Lower leg skin (tissue), 4 donors: Measurements from ENCODE around the gene DDRGK1. TPM values are rescaled to one million over a fixed set of nuclear protein-coding genes. Genes with fewer than 3 reads are reported as not detected.

Experiments
- DNase-seq, 2 donors: peaks; one replicate each; pipeline ENCODE4 v3.0.0-alpha.2; 2019; ENCODE audit warnings: low spot score in 2 of 2
- H3K4me3 ChIP-seq: fragments of 200-600 bp; sonication (generic); 2 replicates; pipeline ENCODE4 v1.5.1; 2017; ENCODE audit warnings: mild to moderate bottlenecking, low read depth; ENCODE audit not compliant: poor library complexity, severe bottlenecking
- POLR2A ChIP-seq, 2 donors: fragments of 450-650 bp; IDR thresholded peaks; one replicate each; pipeline ENCODE4 v1.6.1; 2016 to 2017; ENCODE audit warnings: antibody characterized with exemption in 2 of 2, mild to moderate bottlenecking in 1 of 2, moderate library complexity in 1 of 2
- WGBS, 2 donors: methylation state at CpG; one replicate each; pipeline ENCODE4 v1.1.5; 2018; 5-methylcytosine and 5-hydroxymethylcytosine counted together
- intact Hi-C: fragments of 100-400 bp; cut with DNase I; formaldehyde crosslinking; loops from one replicate; pipeline ENCODE4 v1.15.0; 2023; ENCODE audit warnings: low total_unique reads
- total RNA-seq, 4 donors: library from RNA; depleted of rRNA; stranded (reverse); fragments of >200 nt; gene quantifications; one replicate each; pipeline ENCODE4 v1.1.0, GENCODE V29; 2016
- TF ChIP-seq, protein P1 (sequence below), 3 donors: fragments of 450-650 bp; IDR thresholded peaks; one replicate each; pipeline ENCODE4 v1.5.1; 2016; ENCODE audit warnings: antibody characterized with exemption in 3 of 3, mild to moderate bottlenecking in 3 of 3, moderate library complexity in 2 of 3

DDRGK1 gene
- total RNA-seq, 4 donors from 2014 or later = 53.6 to 109 (median 89.0) TPM

DNA sequence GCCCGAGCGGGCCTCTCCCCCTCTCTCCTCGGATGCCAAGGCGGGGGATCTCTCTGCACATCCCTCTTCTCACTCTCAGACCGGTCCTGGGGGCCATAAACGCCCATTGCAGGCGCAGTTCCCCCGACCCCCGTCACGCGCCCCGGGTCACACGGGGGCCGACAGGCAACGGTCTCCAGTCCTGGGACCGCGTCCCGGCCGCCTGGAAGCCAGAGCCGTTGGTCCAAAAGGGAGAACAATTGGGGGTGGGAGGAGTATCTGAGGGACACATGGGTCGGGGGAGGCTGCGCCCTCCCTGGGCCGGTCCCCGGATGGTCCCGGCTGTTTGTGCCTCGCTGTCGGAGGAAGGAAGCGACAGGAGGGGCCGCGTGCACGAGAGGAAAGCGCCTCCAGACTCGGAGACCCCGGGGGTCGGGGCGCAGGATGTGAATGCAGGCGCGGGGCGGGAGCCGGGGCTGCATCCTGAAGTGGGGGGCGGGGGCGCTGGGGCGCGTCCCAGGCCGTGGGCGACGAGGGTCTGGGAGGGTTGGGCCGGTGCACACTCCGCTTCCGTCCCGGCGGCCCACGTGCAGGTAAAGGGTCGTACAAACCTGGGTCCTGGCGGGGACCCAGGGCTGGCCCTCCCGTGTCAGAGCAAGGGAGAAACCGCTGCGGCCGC, 33.6 kb upstream of the DDRGK1 start:
- WGBS, 2 donors = 6% methylated on average over 42 to 43 of the region's 59 CpGs

DNA sequence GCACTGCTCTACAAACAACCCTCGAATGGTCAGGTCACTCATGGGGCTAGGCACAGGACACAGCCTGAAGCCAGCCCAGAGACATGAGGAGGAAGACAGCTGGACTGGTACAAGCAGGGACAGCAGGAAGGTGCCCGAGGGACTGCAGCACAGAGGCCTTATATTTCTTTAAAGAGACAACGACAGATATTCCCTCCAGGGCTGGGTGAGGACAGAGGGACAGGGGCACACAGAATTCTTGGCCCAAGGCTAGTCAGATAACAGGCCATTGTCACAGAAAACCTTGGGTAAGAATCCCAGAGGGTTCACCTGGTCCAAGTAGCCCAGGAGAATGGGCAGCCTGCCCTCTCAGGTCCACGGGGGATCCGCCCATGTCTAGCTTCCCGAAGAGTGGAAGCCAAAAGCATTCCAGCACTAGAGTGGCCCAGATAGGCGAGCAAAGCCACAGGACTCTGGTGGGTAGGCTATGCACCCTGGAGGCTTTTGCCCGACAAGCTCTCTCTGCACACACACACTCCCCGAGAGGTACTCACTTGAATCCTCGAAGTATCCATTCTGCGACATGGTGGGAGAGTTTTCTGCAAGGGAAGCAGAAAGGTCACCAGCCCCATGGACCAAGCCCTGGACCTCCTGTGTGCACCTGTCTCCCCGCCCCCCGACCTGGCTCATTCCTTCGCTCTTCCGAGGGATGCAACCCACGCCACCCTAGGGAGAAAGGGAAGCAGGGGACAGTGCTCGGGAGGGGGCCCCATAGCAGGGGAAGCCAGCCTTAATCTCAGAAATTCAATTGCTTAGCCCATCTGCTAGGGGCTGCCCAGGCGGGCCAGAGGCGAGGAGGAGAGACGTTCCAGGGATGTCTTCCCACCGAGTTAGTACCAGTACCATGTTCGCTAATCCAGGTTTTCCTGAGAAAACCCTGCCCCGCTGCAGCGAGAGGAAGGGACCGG, 32.8 kb upstream of the DDRGK1 start:
- 60 to 64% methylated on average over 24 of the region's 25 CpGs for WGBS, 2 donors
- no peak overlapping the region for H3K4me3 ChIP-seq
- TF ChIP-seq, protein P1, sequence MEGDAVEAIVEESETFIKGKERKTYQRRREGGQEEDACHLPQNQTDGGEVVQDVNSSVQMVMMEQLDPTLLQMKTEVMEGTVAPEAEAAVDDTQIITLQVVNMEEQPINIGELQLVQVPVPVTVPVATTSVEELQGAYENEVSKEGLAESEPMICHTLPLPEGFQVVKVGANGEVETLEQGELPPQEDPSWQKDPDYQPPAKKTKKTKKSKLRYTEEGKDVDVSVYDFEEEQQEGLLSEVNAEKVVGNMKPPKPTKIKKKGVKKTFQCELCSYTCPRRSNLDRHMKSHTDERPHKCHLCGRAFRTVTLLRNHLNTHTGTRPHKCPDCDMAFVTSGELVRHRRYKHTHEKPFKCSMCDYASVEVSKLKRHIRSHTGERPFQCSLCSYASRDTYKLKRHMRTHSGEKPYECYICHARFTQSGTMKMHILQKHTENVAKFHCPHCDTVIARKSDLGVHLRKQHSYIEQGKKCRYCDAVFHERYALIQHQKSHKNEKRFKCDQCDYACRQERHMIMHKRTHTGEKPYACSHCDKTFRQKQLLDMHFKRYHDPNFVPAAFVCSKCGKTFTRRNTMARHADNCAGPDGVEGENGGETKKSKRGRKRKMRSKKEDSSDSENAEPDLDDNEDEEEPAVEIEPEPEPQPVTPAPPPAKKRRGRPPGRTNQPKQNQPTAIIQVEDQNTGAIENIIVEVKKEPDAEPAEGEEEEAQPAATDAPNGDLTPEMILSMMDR (IDR thresholded peaks at IDR 0.05) = no peak
- no peak for TF ChIP-seq POLR2A (IDR thresholded peaks at IDR 0.05)
- no peak for DNase-seq
- intact Hi-C loops = no loop called here

More for the DNA sequence above, 33.6 kb upstream of the DDRGK1 start:
- peak overlapping the region; percentile 41 for H3K4me3 ChIP-seq
- intact Hi-C loops = no loop called here
- TF ChIP-seq POLR2A (IDR thresholded peaks at IDR 0.05) = no peak
- TF ChIP-seq, protein P1 (IDR thresholded peaks at IDR 0.05) = no peak
- no peak for DNase-seq

GRCh38 chr20:3235666-3236324, 31.3 kb upstream of the DDRGK1 start:
- TF ChIP-seq, protein P1 (IDR thresholded peaks at IDR 0.05) = no peak
- TF ChIP-seq POLR2A (IDR thresholded peaks at IDR 0.05) = no peak
- no peak overlapping the region for H3K4me3 ChIP-seq
- DNase-seq = no peak
- 56 to 59% methylated on average over 4 of the region's 4 CpGs for WGBS, 2 donors
- intact Hi-C loops = no loop called here

- TF ChIP-seq, protein P1 (IDR thresholded peaks at IDR 0.05) = no peak
- no peak for TF ChIP-seq POLR2A (IDR thresholded peaks at IDR 0.05)
- no peak for DNase-seq
- no peak overlapping the region for H3K4me3 ChIP-seq
- intact Hi-C loops = no loop called here
- 89 to 92% methylated on average over 20 to 21 of the region's 25 CpGs for WGBS, 2 donors
Observed at GRCh38 chr20:3233991-3234498, 29.6 kb upstream of the DDRGK1 start.

DNA sequence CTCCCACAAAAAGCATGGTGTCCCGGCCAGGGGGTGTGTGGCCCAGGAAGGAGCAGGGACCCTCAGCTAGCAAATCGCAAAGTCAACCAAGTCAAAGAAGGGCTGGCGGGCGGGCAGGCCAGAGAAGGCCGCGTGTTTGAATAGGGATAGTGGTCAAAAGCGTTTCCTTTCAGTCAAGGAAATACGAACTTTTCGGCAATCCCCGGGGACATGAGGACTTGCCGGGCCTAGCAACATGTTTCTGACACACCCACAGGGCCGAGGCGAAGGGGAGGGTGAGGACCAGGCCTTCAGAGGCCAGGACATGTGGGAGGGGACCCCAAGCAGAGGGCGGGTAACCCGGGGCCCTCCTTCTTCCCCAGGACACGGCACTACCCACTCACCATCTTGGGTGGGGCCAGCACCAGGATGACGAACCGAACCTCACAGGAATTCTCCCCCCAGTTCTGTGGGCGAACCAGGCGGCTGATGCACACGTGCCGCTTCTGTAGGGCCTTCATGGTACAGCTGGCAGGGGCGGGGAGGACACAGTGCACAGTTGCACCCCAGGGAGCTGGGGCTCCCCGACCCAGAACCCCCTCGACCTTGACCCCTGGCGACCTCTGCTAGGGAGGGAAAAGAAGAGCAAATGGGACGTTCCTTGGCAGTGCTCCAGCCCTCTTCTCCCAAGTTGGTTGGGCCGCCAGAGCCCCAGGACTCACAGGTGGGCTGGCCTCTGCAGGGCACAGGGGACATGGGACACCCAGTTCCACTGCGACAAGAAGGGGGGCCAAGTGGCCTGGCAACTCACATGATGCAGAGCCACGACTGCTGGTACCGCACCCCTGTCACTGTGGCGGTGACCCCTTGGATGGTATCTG, 28.9 kb upstream of the DDRGK1 start:
- no peak overlapping the region for H3K4me3 ChIP-seq
- TF ChIP-seq, protein P1 (IDR thresholded peaks at IDR 0.05) = no peak
- TF ChIP-seq POLR2A (IDR thresholded peaks at IDR 0.05) = no peak
- intact Hi-C loops = no loop called here
- no peak for DNase-seq
- WGBS, 2 donors = 84 to 86% methylated on average over 21 to 32 of the region's 32 CpGs
